VCaP (cell line): Measurements from ENCODE around the gene PCDH9.

Source experiments
- H3K27ac ChIP-seq: fragments of 450-650 bp; 2 replicates; pipeline ENCODE4 v1.5.1; 2017
- CTCF ChIP-seq: fragments of 450-650 bp; conservative IDR thresholded peaks from 2 replicates; pipeline ENCODE4 v1.5.1; 2017; ENCODE audit warnings: mild to moderate bottlenecking, moderate library complexity

Gene PCDH9

DNA sequence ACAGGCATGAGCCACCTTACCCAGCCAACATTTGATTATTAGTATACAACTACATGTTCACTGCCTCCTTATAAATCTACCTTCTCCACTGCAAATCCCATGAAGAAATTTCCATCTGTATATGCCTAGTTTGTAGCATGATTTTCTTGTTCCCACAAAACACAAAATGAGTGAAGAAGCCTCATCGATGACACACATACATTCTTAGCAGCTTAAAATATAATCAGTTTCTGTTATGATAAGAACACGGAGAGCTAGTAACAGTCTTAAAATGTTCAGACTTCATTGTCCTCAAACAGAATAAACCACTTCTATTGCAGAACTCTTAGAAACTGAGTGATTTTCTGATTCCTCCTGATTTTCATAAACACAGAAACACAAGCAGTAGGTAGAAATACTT, 740.5 kb downstream of the PCDH9 start:
- H3K27ac ChIP-seq = no peak overlapping the region
- TF ChIP-seq CTCF = no peak

DNA sequence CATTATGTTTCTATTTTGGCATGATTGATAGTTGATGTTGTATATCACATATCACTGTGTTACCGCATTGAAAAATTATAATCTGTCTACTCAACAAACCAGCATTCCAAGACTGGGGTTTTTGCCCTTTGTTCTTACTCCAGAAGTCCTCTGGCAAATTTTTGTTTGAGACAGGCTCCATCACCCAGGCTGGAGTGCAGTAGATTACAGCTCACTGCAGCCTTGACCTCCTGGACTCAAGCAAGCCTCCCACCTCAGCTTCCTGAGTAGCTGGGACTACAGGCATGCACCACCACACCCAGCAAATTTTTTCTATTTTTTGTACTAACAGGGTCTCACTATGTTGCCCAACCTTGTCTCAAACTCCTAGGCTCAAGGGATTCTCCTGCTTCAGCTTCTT, 741.0 kb downstream of the PCDH9 start:
- H3K27ac ChIP-seq = no peak overlapping the region
- TF ChIP-seq CTCF = no peak

DNA sequence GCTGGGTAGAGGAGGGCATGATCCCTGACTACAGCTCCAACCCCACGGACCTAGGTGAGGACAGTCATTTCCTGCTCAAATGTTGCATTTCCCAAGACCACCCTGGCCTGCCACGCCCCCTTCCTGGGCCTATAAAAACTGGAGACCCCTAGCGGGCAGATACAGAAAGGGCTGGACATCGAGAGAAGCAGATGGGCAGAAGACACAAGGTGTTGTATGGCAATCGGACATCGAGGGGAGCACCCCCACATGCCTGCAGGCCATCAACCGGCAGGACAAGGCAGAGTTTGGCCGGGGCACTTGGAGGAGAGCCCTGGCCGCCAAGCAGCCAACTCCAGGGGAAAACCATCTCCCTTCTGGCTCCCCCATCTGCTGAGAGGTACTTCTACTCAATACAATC, 746.4 kb downstream of the PCDH9 start:
- TF ChIP-seq CTCF = no peak
- no peak overlapping the region for H3K27ac ChIP-seq

DNA sequence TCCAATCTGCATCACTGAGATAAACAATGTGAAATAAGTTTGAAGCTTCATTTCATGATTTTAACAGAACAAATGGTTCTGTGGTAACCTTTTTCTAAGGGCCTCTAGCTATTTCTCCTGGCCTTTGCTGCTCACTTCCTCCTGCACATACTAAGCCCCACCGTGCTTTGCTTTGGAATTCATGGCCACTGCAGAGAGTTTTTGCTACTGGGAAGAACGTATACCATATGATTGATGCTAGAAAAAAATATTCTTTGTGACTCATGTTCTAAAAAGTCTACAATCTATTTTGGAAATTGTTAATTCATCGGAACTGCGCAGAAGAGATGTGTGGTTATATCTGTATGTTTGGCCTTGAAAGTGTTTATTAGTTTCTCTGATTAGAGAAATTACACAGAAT, 747.3 kb downstream of the PCDH9 start:
- H3K27ac ChIP-seq = no peak overlapping the region
- no peak for TF ChIP-seq CTCF

DNA sequence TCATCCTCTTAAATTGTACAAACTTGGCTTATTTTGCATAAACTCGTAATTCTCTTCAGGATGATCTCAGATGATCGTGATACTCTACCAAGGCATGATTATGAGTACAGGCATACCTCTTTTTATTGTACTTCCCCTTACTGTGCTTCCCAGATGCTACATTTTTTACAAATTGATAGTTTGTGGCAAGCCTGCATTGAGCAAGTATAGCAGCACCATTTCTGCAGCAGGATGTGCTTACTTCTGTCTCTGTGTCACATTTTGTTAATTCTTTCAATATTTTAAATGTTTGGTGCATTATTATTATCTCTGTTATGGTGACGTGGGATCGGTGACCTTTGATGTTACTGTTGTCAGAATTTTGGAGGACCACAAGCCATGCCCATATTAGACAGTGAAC, 752.3 kb downstream of the PCDH9 start:
- H3K27ac ChIP-seq = no peak overlapping the region

GRCh38 chr13:66475061-66475460, 755.1 kb downstream of the PCDH9 start:
- H3K27ac ChIP-seq = no peak overlapping the region
- no peak for TF ChIP-seq CTCF

More for the DNA sequence above, 752.3 kb downstream of the PCDH9 start:
- TF ChIP-seq CTCF = no peak

DNA sequence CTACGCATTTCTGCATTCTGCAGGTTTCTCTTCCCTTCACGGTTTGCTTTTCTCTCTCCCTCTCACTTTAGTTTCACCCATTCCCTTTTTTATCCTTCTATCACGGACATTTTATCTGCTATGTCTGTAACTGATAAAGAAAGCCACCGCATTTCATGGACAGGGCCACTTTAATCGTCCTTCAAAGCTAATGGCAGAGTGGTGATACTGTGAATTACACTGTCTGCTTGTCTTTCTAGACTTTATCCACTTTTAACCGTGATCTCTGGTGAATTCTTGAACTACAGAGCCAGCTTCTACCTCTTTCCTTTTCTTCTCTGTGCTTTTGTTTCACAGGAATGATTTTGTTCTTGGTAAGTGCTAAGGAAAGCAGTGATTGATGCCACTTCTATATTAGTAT, 760.4 kb downstream of the PCDH9 start:
- H3K27ac ChIP-seq = no peak overlapping the region

More for the DNA sequence above, 760.4 kb downstream of the PCDH9 start:
- no peak for TF ChIP-seq CTCF
